Right lobe of liver (tissue), 4 donors: ENCODE results near the gene SNRNP48.

ENCODE experiments used
- CTCF ChIP-seq, 4 donors: fragments of 200-600 bp in 3 of 4; fragments of 450-650 bp in 1 of 4; IDR thresholded peaks; one replicate each; pipeline versions ENCODE4 v1.5.1 to v1.8.0; 2016 to 2022; ENCODE audit warnings: antibody characterized with exemption in 4 of 4, mild to moderate bottlenecking in 2 of 4
- POLR2A ChIP-seq: fragments of 450-650 bp; IDR thresholded peaks from one replicate; pipeline ENCODE4 v1.6.1; 2017; ENCODE audit warnings: antibody characterized with exemption, mild to moderate bottlenecking
- donor health status: DM: no; HTN: no; CAD: no.
- donor health status: DM: no; HTN: no; CAD: no.
- donor health status: DM: no; HTN: yes; CAD: no.

GRCh38 chr6:7579851-7580250 lies 10.1 kb upstream of the SNRNP48 start:
- TF ChIP-seq CTCF (IDR thresholded peaks at IDR 0.05): no peak
- no peak for TF ChIP-seq POLR2A
